Panc1 (cell line): ENCODE measurements around the gene ATIC. TPM values are rescaled to one million over a fixed set of nuclear protein-coding genes. Genes with fewer than 3 reads are reported as not detected.

ENCODE experiments used
- ATAC-seq: fragments of 200-7000 bp; cut with Tn5 transposase; 2 replicates; pipeline ENCODE4 v1.9.1; 2020; ENCODE audit warnings: mild to moderate bottlenecking, moderate library complexity
- BruUV-seq: library from RNA; stranded (reverse); fragments of 400-500 nt; replicated peaks from 2 replicates; lab custom pipeline; 2021; lab: Mats Ljungman, UMichigan
- CTCF ChIA-PET: fragments of 300-600 bp; sonication (Branson Sonifier 250); formaldehyde crosslinking; loops from one replicate; lab custom pipeline; 2022; ENCODE audit warnings: antibody characterized with exemption; lab: Charles Lee
- POLR2A ChIA-PET: fragments of 300-600 bp; sonication (Branson Sonifier 250); formaldehyde crosslinking; loops from one replicate; lab custom pipeline; 2022; ENCODE audit warnings: antibody characterized with exemption; lab: Charles Lee
- DNase-seq: peaks from one replicate; pipeline ENCODE4 v3.0.0-alpha.2; 2010; ENCODE audit warnings: low read depth, low spot score
- H3K27ac ChIP-seq: 2 replicates; pipeline ENCODE4 v1.5.1; 2011; ENCODE audit warnings: mild to moderate bottlenecking, low read length, inconsistent platforms
- H3K27me3 ChIP-seq: fragments of 200-500 bp; sonication (Bioruptor generic); 2 replicates; pipeline ENCODE4 v1.6.0; 2014; ENCODE audit warnings: low read length, inconsistent platforms; ENCODE audit not compliant: control insufficient read depth, insufficient read depth
- H3K36me3 ChIP-seq: fragments of 200-500 bp; sonication (Bioruptor generic); 2 replicates; pipeline ENCODE4 v1.5.1; 2014; ENCODE audit warnings: inconsistent platforms, mild to moderate bottlenecking, low read length, moderate library complexity; ENCODE audit not compliant: control insufficient read depth, insufficient read depth
- H3K4me1 ChIP-seq: 2 replicates; pipeline ENCODE4 v1.5.1; 2011; ENCODE audit warnings: inconsistent platforms, mild to moderate bottlenecking, low read length, moderate library complexity; ENCODE audit not compliant: control insufficient read depth, insufficient read depth
- H3K4me3 ChIP-seq, 2 experiments: 2 replicates each; pipeline ENCODE4 v1.5.1; 2011 to 2012; ENCODE audit warnings: low read depth in 2 of 2, low read length in 2 of 2, mild to moderate bottlenecking in 2 of 2, inconsistent platforms in 1 of 2, moderate library complexity in 1 of 2
- H3K9me3 ChIP-seq: fragments of 200-500 bp; sonication (Bioruptor generic); 2 replicates; pipeline ENCODE4 v1.5.1; 2014; ENCODE audit warnings: low read depth, mild to moderate bottlenecking, inconsistent platforms, low read length, moderate library complexity; ENCODE audit not compliant: control insufficient read depth, insufficient read depth
- CTCF ChIP-seq: fragments of 450-650 bp; IDR thresholded peaks from 2 replicates; pipeline ENCODE4 v1.5.1; 2017; ENCODE audit warnings: mild to moderate bottlenecking
- POLR2AphosphoS5 ChIP-seq: IDR thresholded peaks from 2 replicates; pipeline ENCODE4 v1.6.1; 2012; ENCODE audit warnings: mild to moderate bottlenecking, low read depth, low read length, moderate library complexity
- REST ChIP-seq, 2 experiments: IDR thresholded peaks; 2 replicates each; pipeline ENCODE4 v1.6.1; 2011 to 2012; ENCODE audit warnings: low read depth in 2 of 2, control low read depth in 1 of 2, low read length in 1 of 2, mild to moderate bottlenecking in 1 of 2, moderate library complexity in 1 of 2; ENCODE audit not compliant: insufficient read depth in 1 of 2
- SIN3A ChIP-seq: IDR thresholded peaks from 2 replicates; pipeline ENCODE4 v1.6.1; 2012; ENCODE audit warnings: low read depth, mild to moderate bottlenecking, low read length, moderate library complexity, borderline replicate concordance; ENCODE audit not compliant: insufficient read depth
- TCF7L2 ChIP-seq: IDR thresholded peaks from 2 replicates; pipeline ENCODE4 v1.6.1; 2011; ENCODE audit warnings: mild to moderate bottlenecking, low read depth, low read length, inconsistent platforms
- in situ Hi-C: cut with HindIII; loops from 2 replicates; pipeline ENCODE4 v1.10.0; 2016; ENCODE audit warnings: low sequenced_read_pairs, low pct_unique_long_range_greater_than_20kb
- intact Hi-C: fragments of 100-400 bp; cut with micrococcal nuclease; formaldehyde crosslinking; loops from one replicate; pipeline ENCODE4 v1.10.0; 2022; ENCODE audit not compliant: unreplicated experiment
- total RNA-seq: library from RNA; stranded (reverse); gene quantifications from one replicate; pipeline ENCODE4 v1.2.1, GENCODE V29; 2021; ENCODE audit not compliant: unreplicated experiment

The ATIC gene
- total RNA-seq, 1 experiment from 2014 or later = 223 TPM

DNA sequence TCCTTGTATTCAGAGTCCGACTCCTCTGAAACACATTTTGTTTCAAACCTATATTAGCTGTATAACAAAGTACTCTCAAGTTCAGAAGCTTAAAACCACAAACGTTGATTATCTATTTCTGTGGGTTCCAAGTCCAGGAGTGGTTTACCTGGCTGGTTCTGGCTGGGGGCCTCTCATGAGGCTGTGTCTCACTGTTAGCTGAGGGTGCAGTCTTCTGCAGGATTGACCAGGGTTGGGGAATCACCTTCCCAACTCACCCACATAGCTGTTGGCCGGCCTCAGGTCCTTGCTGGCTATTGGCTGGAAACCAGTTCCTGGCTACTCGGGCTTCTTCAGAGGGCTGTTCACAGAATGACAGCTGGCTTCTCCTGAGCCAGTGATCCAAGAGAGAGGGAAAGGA is 18.0 kb upstream of the ATIC start:
- intact Hi-C loops = no loop called here
- H3K36me3 ChIP-seq = no peaks in the 10 kb centered on the region
- no TSS peak for BruUV-seq
- in situ Hi-C loops = no loop called here
- no peaks in the 10 kb centered on the region for H3K27me3 ChIP-seq
- ChIA-PET POLR2A (no interaction called here), CTCF (interaction anchor here (0.6 kb wide), 2 partner anchors 8 to 148 kb away, joined by 4 to 5 read pairs; no protein-coding TSS in a partner anchor)
- ATAC-seq (no peak), DNase-seq (no peak)
- TF ChIP-seq TCF7L2 (no peak), POLR2AphosphoS5 (no peak), CTCF (no peak), SIN3A (no peak), REST (IDR thresholded peaks at IDR 0.05; ENCODE audit: insufficient read depth in 1 of 2, low read depth in 2 of 2, low read length in 1 of 2) (no peak)
- no peaks in the 10 kb centered on the region; the same call in 1 of the 2 replicates for H3K4me1 ChIP-seq
- H3K9me3 ChIP-seq = no peaks in the 10 kb centered on the region
- H3K27ac ChIP-seq = no peak overlapping the region
- H3K4me3 ChIP-seq = no peak overlapping the region

GRCh38 chr2:215299337-215299859 is 12.5 kb upstream of the ATIC start:
- POLR2A ChIA-PET = no interaction called here
- DNase-seq = no peak

More at GRCh38 chr2:215299337-215299859, 12.5 kb upstream of the ATIC start:
- Histone ChIP-seq H3K27me3 (no peaks in the 10 kb centered on the region), H3K27ac (no peak overlapping the region), H3K4me1 (no peaks in the 10 kb centered on the region; the same call in 1 of the 2 replicates), H3K36me3 (no peaks in the 10 kb centered on the region), H3K4me3 (no peak overlapping the region), H3K9me3 (no peaks in the 10 kb centered on the region; the same call in 1 of the 2 replicates)
- ATAC-seq = no peak
- BruUV-seq = no TSS peak
- intact Hi-C loops = no loop called here
- in situ Hi-C loops = no loop called here
- TF ChIP-seq POLR2AphosphoS5 = no peak
- TF ChIP-seq TCF7L2 = no peak
- TF ChIP-seq CTCF = no peak
- TF ChIP-seq SIN3A = no peak
- no peak for TF ChIP-seq REST (IDR thresholded peaks at IDR 0.05; ENCODE audit: insufficient read depth in 1 of 2, low read depth in 2 of 2, low read length in 1 of 2)
- CTCF ChIA-PET = no interaction called here
